ENCODE measurements around the gene LIMA1.

Gene LIMA1

DNA sequence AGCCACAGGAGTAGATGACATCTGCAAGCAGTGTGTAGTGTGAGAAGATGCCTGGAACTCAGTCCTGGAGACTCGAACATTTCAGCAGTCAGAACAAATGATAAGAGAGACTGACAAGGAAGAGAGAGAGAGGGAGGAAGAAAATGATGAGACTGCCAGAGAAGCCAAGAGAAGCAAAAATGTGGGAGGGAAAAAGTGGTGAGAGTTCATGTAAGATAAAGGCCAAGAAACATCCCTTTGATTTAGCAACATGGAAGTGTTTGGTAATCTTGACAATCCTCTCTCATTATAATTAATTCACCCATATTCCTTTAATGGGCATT lies 42.6 kb downstream of the LIMA1 start:
- no peak for DNase-seq (ENCODE audit: low read depth)
- TF ChIP-seq, protein P1, sequence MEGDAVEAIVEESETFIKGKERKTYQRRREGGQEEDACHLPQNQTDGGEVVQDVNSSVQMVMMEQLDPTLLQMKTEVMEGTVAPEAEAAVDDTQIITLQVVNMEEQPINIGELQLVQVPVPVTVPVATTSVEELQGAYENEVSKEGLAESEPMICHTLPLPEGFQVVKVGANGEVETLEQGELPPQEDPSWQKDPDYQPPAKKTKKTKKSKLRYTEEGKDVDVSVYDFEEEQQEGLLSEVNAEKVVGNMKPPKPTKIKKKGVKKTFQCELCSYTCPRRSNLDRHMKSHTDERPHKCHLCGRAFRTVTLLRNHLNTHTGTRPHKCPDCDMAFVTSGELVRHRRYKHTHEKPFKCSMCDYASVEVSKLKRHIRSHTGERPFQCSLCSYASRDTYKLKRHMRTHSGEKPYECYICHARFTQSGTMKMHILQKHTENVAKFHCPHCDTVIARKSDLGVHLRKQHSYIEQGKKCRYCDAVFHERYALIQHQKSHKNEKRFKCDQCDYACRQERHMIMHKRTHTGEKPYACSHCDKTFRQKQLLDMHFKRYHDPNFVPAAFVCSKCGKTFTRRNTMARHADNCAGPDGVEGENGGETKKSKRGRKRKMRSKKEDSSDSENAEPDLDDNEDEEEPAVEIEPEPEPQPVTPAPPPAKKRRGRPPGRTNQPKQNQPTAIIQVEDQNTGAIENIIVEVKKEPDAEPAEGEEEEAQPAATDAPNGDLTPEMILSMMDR (IDR thresholded peaks at IDR 0.05; ENCODE audit: control insufficient read depth, extremely low read depth, insufficient read depth): no peak
- H3K4me3 ChIP-seq (ENCODE audit: low read depth, low read length): no peak overlapping the region

DNA sequence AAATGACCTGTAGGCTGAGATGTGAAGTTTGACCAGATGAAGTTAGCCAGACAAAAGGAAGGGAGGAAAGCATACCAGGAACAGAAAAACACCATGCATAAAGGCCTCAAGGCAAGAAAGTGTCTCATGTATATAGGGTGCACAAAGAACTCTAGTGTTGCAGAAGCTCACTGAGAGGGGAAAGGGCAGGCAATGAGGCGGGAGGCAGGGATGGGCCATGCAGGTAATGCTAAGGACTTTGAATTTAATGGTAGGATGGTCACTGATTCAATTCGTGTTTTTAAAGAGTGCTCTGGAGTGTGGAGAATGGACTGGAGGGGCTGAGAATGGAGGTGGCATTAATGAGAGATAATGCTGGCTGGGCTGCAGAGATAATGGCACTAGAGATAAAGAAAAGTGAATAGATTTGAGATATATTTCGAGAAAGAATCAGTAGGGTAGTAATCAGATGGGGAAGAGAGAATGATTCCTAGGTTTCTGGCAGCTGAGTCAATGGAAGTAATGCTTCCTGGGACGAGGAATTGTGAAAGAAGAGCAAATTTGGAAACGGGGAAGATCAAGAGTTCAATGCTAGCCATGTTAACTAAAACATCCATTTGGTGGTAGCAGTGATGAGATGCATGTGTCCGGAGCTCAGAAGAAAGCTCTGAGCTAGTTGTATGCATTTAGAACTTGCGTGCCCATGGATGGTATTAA lies 43.1 kb downstream of the LIMA1 start:
- no peak for DNase-seq (ENCODE audit: low read depth)
- TF ChIP-seq, protein P1 (IDR thresholded peaks at IDR 0.05; ENCODE audit: control insufficient read depth, extremely low read depth, insufficient read depth): no peak
- no peak overlapping the region for H3K4me3 ChIP-seq (ENCODE audit: low read depth, low read length)

DNA sequence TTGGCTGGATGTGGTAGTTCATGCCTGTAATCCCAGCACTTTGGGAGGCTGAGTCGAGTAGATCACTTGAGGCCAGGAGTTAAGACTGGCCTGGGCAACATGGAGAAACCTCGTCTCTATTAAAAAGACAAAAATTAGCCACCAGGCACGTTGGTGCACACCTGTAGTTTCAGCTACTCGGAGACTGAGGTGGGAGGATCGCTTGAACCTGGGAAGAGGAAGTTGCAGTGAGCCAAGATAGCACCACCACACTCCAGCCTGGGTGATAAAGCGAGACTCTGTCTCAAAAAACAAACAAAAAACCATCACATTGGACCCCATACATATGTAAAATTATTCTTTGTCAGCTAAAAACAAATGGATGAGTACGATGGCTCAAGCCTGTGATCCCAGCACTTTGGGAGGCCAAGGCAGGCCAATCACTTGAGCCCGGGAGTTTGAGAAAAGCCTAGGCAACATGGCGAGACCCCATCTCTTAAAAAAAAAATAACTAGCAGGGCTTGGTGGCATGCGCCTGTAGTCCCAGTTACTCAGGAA lies 43.9 kb downstream of the LIMA1 start:
- no peak overlapping the region for H3K4me3 ChIP-seq (ENCODE audit: low read depth, low read length)
- DNase-seq (ENCODE audit: low read depth): no peak
- TF ChIP-seq, protein P1 (IDR thresholded peaks at IDR 0.05; ENCODE audit: control insufficient read depth, extremely low read depth, insufficient read depth): no peak

DNA sequence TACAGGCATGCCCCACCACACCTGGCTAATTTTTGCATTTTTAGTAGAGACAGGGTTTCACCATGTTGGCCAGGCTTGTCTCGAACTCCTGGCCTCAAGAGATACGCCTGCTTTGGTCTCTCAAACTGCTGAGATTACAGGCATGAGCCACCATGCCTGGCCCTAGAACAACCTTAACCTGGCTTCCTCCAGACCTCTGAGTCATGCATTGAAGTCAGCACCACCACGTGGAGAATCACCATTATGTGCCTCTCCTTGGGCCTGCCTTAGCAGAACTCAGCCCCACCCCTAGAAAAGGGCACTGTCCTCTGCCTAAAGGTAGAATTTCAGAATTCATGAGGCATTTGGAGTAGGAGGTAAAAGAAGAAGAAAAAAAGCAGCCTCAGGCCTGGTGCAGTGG lies 49.0 kb downstream of the LIMA1 start:
- no peak for DNase-seq (ENCODE audit: low read depth)
- TF ChIP-seq, protein P1 (IDR thresholded peaks at IDR 0.05; ENCODE audit: control insufficient read depth, extremely low read depth, insufficient read depth): no peak
- H3K4me3 ChIP-seq (ENCODE audit: low read depth, low read length): no peak overlapping the region

DNA sequence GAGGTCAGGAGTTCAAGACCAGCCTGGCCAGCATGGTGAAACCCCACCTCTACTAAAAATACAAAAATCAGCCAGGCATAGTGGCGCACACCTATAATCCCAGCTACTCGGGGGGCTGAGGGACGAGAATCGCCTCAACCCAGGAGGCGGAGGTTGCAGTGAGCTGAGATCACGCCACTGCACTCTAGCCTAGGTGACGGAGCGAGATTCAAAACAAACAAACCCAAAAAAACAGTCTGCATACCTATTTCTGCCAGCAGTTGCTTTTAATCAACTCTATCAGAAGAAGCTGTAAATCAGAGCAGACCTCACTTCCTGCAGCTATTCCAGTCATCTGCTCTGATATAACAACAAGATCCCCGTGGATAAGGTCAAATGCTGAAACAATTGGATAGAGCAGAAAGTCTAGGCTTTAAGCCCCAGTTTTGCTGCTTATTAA lies 50.5 kb downstream of the LIMA1 start:
- TF ChIP-seq, protein P1 (IDR thresholded peaks at IDR 0.05; ENCODE audit: control insufficient read depth, extremely low read depth, insufficient read depth): no peak
- DNase-seq (ENCODE audit: low read depth): no peak
- no peak overlapping the region for H3K4me3 ChIP-seq (ENCODE audit: low read depth, low read length)

DNA sequence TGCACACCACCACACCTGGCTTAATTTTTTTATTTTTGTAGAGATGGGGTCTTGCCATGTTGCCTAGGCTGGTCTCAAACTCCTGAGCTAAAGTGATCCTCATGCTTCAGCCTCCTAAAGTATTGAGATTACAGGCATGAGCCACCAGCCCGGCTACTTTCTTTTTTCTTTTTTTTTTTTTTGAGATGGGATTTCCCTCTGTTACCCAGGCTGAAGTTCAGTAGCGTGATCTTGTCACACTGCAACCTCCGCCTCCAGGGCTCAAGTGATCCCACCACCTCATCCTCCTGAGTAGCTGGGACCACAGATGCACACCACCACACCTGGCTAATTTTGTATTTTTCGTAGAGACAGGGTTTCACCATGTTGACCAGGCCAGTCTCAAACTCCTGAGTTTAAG lies 51.1 kb downstream of the LIMA1 start:
- H3K4me3 ChIP-seq (ENCODE audit: low read depth, low read length): no peak overlapping the region
- TF ChIP-seq, protein P1 (IDR thresholded peaks at IDR 0.05; ENCODE audit: control insufficient read depth, extremely low read depth, insufficient read depth): no peak
- no peak for DNase-seq (ENCODE audit: low read depth)

DNA sequence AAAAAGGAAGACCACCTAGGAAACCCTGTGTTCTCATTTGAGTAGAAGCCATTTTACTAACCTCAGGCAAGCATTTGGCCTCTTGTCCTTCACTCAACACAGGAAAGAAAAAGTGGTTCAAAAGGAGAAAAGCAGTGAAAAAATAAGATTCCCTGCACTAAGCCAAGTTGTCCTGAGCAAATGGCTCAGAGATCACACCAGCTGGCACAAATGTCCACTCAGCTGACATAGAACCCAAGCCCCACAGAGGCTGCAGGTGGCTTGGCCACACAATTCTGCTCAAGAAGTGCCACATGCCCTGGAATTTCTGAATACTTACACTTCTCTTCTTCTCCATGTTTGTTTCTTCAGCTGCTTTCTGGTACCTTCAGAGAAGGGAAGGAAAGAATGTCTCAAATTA lies 52.0 kb downstream of the LIMA1 start:
- TF ChIP-seq, protein P1 (IDR thresholded peaks at IDR 0.05; ENCODE audit: control insufficient read depth, extremely low read depth, insufficient read depth): no peak
- no peak overlapping the region for H3K4me3 ChIP-seq (ENCODE audit: low read depth, low read length)
- no peak for DNase-seq (ENCODE audit: low read depth)
